ENCODE data around the gene SMC5.
"Not testable (repeated sequence)": the region's sequence is repeated elsewhere in the genome, so short reads cannot be mapped to it uniquely, and the experiment has no call there.

SMC5 gene

DNA sequence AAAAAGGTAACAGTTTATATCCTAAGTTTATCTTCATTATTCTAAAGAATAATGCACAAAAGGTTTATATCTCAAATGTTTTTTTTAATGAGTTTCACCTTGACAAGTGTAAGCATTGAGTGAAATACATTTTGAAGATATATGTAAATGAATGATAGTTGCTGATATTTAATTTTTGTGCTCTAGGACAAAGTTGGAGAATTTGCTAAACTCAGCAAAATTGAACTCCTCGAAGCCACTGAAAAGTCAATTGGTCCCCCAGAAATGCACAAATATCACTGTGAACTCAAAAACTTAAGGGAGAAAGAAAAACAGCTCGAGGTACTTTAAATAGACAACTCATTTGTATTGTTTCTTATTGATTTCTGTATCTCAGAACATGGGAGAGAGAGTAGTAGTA lies 19.5 kb downstream of the SMC5 start:
- DNase-seq = no peak

- no peak for DNase-seq
Measured at GRCh38 chr9:70283848-70284247, 25.1 kb downstream of the SMC5 start.

DNA sequence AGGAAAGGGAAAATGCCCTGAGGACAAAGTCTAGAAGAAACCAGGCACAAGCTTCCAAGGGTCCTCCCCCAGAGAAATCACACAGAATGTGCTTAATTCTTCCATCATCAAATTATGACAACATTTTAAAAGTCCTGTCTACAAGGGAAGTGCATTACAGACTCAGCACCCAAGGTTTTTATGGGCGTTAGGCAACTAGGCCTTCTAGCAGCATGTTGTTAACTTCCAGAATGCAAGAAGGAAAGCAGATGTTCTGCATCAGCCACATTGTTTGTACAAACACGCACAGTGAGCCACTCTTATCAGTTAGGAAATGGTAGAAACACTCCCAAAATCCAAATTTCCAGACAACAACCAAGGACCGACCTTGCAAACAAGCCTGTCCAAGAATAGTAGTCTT lies 26.5 kb downstream of the SMC5 start:
- DNase-seq = no peak

DNA sequence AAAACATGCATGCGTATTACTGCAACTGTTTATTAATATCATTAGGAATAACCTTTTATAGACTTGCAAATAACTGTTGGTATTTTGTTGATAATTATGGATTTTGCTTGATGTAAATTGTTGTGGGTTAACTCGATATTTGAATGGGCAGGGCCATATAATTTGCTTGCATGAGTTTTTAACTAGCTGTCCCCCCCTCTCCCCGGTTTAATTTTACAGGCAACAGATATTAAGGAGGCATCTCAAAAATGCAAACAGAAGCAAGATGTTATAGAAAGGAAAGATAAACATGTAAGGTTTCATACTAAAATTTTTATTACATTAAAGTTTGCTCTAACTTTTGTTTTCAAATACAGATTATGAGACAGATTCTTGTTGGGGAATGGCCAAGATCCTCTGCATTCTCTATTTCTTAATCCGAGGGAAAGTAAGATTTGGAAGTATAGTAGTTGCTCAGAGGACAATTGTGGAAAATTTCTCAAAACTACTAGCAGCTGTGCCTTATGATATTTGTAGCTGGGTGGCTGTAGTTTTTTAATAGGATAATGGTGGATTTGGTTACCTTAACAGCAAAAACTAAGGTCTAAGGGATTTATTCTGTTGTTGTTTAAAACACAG lies 27.3 kb downstream of the SMC5 start:
- DNase-seq = no peak

GRCh38 chr9:70290626-70291025 lies 31.8 kb downstream of the SMC5 start:
- no peak for DNase-seq

DNA sequence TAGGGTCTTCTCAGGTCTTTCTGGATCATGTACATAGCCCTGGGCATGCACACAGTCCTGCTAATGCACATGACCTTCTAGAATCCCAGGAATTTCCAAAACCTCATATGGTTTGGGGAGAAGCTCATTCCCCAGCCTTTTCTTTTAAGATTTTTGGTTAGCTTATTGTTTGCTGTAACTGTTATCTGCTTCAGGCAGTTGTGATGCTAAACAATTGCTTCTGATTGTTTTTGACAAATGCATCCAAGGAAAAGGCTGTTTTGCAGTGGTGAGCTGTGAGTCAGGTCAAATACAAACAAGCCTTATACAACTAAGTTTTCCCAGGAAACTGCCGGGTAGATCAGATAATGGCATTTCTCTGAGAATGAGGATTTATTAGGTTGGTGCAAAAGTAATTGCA lies 32.7 kb downstream of the SMC5 start:
- DNase-seq = no peak

- no peak for DNase-seq
Measured at GRCh38 chr9:70292253-70292652, 33.5 kb downstream of the SMC5 start.

DNA sequence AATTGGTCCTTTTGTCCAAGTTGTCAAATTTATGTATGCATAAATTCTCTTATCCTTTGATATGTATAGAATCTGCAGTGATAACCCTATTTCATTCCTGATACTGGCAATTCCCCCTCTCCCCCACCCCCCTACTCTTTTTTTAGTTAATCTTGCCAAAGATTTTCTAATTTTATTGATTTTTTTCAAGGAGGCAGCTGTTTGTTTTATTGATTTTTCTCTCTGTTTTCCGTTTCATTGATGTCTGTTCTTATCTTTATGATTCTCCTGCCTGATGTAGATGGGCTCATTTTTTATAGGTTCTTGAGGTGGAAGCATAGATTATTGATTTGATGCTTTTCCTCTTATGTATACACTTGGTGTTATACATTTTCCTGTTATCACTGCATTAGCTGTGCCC lies 34.4 kb downstream of the SMC5 start:
- no peak for DNase-seq

DNA sequence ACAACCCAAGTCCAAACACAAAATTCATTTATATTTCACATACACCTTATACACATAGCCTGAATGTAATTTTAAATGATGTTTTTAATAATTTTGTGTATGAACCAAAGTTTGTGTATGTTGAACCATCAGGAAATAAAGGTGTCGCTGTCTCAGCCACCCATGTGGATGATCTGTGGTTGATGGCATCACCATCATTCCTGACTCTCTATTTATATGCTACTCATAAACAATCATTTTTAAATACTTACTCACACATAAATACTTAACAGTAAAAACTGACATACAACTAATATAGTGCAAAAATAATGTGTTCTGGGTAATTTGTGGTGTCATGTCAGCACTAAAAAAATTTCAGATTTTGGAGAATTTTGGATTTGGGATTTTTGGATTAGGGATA lies 38.4 kb downstream of the SMC5 start:
- no peak for DNase-seq

- no peak for DNase-seq
Measured at GRCh38 chr9:70298245-70298771, 39.5 kb downstream of the SMC5 start.

GRCh38 chr9:70303268-70303667 lies 44.5 kb downstream of the SMC5 start:
- DNase-seq = no peak

DNA sequence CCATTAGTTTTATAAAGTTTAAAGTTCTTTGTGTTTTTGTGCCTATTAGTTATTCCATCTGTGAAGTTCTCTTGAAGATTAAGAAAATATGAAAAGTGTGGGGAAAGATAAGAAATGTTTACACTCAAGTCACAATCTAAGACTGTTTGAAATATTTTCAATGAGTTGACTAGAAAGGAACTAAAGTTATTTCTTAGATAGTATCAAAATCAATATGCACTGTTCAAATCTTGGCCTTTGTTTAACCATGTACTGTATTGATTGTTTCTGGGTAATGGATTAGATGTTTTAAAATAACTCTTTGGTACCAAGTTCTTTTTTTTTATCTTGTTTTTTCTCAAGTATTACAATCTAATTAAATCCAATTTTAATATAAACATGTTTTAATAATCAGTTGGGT lies 46.0 kb downstream of the SMC5 start:
- DNase-seq = no peak

- DNase-seq = no peak
Measured at GRCh38 chr9:70315389-70315788, 56.6 kb downstream of the SMC5 start.

GRCh38 chr9:70318002-70318401 lies 59.2 kb downstream of the SMC5 start:
- DNase-seq = no peak

DNA sequence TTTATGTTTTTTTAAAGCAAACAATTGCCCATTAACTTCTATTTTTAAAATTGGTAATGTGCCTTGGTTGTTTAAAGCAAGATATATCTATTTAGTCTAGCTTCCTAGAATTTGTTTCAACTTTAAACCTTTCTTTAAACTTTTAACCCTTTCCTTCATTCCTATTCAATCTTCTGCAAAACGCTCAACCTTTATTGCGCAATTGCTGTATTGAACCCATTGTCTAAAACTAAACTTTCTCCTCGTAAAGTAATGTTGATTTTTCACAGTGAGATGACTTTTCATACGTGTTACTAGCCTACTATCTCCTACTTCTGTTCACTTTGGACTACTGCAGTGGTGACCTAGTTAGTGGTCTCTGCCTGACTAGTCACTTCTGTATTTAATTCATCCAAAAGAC lies 63.3 kb downstream of the SMC5 start:
- DNase-seq = no peak

DNA sequence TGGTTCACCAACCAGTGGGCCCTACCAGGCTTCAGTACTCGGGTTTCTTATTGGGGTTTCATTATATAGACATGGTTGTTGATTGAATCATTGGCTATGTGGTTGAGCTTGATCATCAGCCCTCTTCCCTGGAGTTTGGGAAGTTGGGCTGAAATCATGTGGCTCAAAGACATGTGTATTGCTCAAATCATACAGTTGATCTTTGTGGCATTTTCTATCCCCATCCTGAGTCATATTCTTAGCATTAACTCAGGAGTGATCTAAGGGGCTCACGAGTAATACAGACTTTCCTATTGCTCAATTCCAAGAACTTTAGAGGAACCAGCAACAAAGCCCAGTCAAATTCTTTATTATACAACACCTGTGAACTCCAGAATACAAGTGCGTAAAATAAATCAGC lies 66.2 kb downstream of the SMC5 start:
- DNase-seq = no peak

- DNase-seq = not testable (repeated sequence)
Measured at GRCh38 chr9:70328625-70329024, 69.8 kb downstream of the SMC5 start.

- no peak for DNase-seq
Measured at GRCh38 chr9:70340572-70340971, 81.8 kb downstream of the SMC5 start.

DNA sequence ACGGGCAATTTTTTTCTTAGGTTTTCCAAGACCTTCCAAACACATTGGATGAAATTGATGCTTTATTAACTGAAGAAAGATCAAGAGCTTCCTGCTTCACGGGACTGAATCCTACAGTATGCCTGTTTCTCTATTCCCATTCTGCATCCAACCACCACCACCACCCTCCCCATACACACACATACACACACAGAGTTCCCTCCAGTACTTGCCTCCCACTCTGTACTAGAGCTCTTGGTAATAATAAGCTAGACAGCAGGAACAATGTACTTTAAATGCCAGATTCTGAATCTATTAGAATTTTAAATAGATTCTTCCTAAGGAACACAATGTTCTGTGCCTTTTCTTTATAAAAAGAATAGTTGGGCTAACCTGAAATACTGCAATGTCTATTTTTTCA lies 88.3 kb downstream of the SMC5 start:
- no peak for DNase-seq

DNA sequence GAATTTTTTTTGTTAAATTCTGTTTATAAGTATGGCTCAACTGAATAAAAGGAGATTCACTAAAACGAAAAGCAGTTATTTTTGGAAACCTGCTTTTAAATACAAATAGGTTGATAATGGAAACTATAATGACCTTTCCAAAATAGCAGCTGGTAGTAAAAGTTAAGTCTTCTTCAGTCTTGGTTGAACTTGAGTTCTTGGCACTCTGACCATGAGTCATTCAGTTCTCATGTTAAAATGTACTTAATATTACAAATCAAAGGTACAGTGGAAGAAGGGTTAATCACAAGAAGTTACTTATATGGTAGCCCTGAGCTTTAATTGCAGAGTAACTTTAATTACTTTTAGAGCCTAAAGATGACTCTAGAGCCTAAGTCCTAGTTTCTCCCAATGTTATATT lies 93.6 kb downstream of the SMC5 start:
- no peak for DNase-seq

- DNase-seq = no peak
Measured at GRCh38 chr9:70352802-70353201, 94.0 kb downstream of the SMC5 start.

DNA sequence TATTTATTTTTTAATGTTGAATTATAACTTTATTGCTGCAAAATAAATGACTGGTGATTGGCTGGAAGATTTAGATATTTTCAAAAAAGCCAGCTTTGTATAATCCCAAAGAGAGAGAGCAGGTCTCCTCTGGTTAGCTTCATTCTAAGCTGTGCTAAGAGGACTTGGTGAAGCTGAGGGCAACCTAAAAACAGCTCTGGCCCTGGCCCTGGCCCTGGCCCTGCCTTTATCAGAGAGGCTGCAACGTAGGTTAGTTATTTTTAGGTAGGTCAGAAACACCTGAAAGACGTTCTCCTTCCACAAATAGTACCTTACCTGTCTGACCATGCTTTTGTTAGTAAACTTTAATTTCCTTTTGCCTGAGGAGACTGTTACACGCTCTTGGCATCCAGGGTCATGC lies 97.0 kb downstream of the SMC5 start:
- DNase-seq = no peak

- no peak for DNase-seq
Measured at GRCh38 chr9:70362952-70363351, 104.2 kb downstream of the SMC5 start.

GRCh38 chr9:70363760-70364159 lies 105.0 kb downstream of the SMC5 start:
- DNase-seq = no peak

GRCh38 chr9:70367305-70367930 lies 108.6 kb downstream of the SMC5 start:
- DNase-seq = no peak
